Measurements from ENCODE around the gene EFCAB12. TPM values are rescaled to one million over a fixed set of nuclear protein-coding genes. Genes with fewer than 3 reads are reported as not detected.

Gene EFCAB12
- total RNA-seq, 4 donors from 2014 or later, result 0.08 to 0.47 TPM; not detected in 2

- TF ChIP-seq POLR2A (IDR thresholded peaks at IDR 0.05), result no peak
- no peak for TF ChIP-seq POLR2AphosphoS5 (IDR thresholded peaks at IDR 0.05)
- Histone ChIP-seq H3K36me3 (no peaks in the 10 kb centered on the region), H3K27me3 (peaks cover 25% of the 10 kb centered on the region), H3K27ac (no peak overlapping the region), H3K4me1 (no peaks in the 10 kb centered on the region), H3K4me3 (no peak overlapping the region), H3K9me3 (no peaks in the 10 kb centered on the region)
- whole genome bisulfite sequencing, 2 donors (ENCODE audit: low coverage in 1 of 2), result 74 to 90% methylated on average over 7 to 13 of the region's 13 CpGs
- no peak for ATAC-seq
These were observed 67.6 kb downstream of the EFCAB12 start for GRCh38 chr3:129360705-129361460.

GRCh38 chr3:129360171-129360611 is 68.2 kb downstream of the EFCAB12 start:
- no peak for ATAC-seq
- 71% methylated on average over 1 of the region's 10 CpGs; no CpG with 5 or more reads in 1 of the 2 donors for WGBS, 2 donors (ENCODE audit: low coverage in 1 of 2)

GRCh38 chr3:129358772-129359371 is 69.6 kb downstream of the EFCAB12 start:
- Histone ChIP-seq H3K9me3 (no peaks in the 10 kb centered on the region), H3K4me1 (no peaks in the 10 kb centered on the region), H3K27me3 (peaks cover 25% of the 10 kb centered on the region), H3K36me3 (no peaks in the 10 kb centered on the region), H3K4me3 (no peak overlapping the region), H3K27ac (no peak overlapping the region)
- 59 to 66% methylated on average over 3 to 9 of the region's 18 CpGs for WGBS, 2 donors (ENCODE audit: low coverage in 1 of 2)
- no peak for TF ChIP-seq EP300 (IDR thresholded peaks at IDR 0.05)
- no peak for TF ChIP-seq POLR2A (IDR thresholded peaks at IDR 0.05)
- TF ChIP-seq POLR2AphosphoS5 (IDR thresholded peaks at IDR 0.05), result no peak
- TF ChIP-seq CTCF (IDR thresholded peaks at IDR 0.05), result no peak
- ATAC-seq, result no peak

More at GRCh38 chr3:129360171-129360611, 68.2 kb downstream of the EFCAB12 start:
- Histone ChIP-seq H3K4me1 (no peaks in the 10 kb centered on the region), H3K27ac (no peak overlapping the region), H3K27me3 (peaks cover 25% of the 10 kb centered on the region), H3K4me3 (no peak overlapping the region), H3K9me3 (no peaks in the 10 kb centered on the region), H3K36me3 (no peaks in the 10 kb centered on the region)
- no peak for TF ChIP-seq POLR2A (IDR thresholded peaks at IDR 0.05)
- TF ChIP-seq CTCF (IDR thresholded peaks at IDR 0.05), result no peak
- no peak for TF ChIP-seq EP300 (IDR thresholded peaks at IDR 0.05)
- TF ChIP-seq POLR2AphosphoS5 (IDR thresholded peaks at IDR 0.05), result no peak

- H3K4me1 ChIP-seq, result no peaks in the 10 kb centered on the region
- 41 to 60% methylated on average over 1 to 6 of the region's 13 CpGs for WGBS, 2 donors (ENCODE audit: low coverage in 1 of 2)
- H3K36me3 ChIP-seq, result no peaks in the 10 kb centered on the region
- H3K27ac ChIP-seq, result no peak overlapping the region
- ATAC-seq, result no peak
- TF ChIP-seq POLR2A (IDR thresholded peaks at IDR 0.05) (no peak), CTCF (IDR thresholded peaks at IDR 0.05) (no peak), EP300 (IDR thresholded peaks at IDR 0.05) (no peak), POLR2AphosphoS5 (IDR thresholded peaks at IDR 0.05) (no peak)
- peaks cover 25% of the 10 kb centered on the region for H3K27me3 ChIP-seq
- no peak overlapping the region for H3K4me3 ChIP-seq
- no peaks in the 10 kb centered on the region for H3K9me3 ChIP-seq
These were observed 70.2 kb downstream of the EFCAB12 start for GRCh38 chr3:129358177-129358771.

- Histone ChIP-seq H3K36me3 (no peaks in the 10 kb centered on the region), H3K9me3 (no peaks in the 10 kb centered on the region), H3K4me1 (no peaks in the 10 kb centered on the region), H3K27me3 (peaks cover 25% of the 10 kb centered on the region), H3K27ac (no peak overlapping the region), H3K4me3 (no peak overlapping the region)
- no peak for ATAC-seq
- whole genome bisulfite sequencing, 2 donors (ENCODE audit: low coverage in 1 of 2), result 67% methylated on average over 3 of the region's 9 CpGs; no CpG with 5 or more reads in 1 of the 2 donors
- TF ChIP-seq CTCF (IDR thresholded peaks at IDR 0.05), result no peak
- TF ChIP-seq EP300 (IDR thresholded peaks at IDR 0.05), result no peak
- no peak for TF ChIP-seq POLR2AphosphoS5 (IDR thresholded peaks at IDR 0.05)
- no peak for TF ChIP-seq POLR2A (IDR thresholded peaks at IDR 0.05)
These were observed 70.8 kb downstream of the EFCAB12 start for GRCh38 chr3:129357616-129358015.

Data from gastroesophageal sphincter (tissue), 4 donors.